ENCODE measurements around the gene GALNT15.

GRCh38 chr3:16273867-16274266 is 99.4 kb downstream of the GALNT15 start:
- TF ChIP-seq CTCF (conservative IDR thresholded peaks at IDR 0.05) (no peak), EZH2 (IDR thresholded peaks at IDR 0.05; ENCODE audit: low read depth) (no peak)
